ENCODE results near the gene DDX31.

- TF ChIP-seq, protein P1, sequence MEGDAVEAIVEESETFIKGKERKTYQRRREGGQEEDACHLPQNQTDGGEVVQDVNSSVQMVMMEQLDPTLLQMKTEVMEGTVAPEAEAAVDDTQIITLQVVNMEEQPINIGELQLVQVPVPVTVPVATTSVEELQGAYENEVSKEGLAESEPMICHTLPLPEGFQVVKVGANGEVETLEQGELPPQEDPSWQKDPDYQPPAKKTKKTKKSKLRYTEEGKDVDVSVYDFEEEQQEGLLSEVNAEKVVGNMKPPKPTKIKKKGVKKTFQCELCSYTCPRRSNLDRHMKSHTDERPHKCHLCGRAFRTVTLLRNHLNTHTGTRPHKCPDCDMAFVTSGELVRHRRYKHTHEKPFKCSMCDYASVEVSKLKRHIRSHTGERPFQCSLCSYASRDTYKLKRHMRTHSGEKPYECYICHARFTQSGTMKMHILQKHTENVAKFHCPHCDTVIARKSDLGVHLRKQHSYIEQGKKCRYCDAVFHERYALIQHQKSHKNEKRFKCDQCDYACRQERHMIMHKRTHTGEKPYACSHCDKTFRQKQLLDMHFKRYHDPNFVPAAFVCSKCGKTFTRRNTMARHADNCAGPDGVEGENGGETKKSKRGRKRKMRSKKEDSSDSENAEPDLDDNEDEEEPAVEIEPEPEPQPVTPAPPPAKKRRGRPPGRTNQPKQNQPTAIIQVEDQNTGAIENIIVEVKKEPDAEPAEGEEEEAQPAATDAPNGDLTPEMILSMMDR (IDR thresholded peaks at IDR 0.05) = no peak
- TF ChIP-seq POLR2A (IDR thresholded peaks at IDR 0.05) = no peak
These were observed 105.3 kb downstream of the DDX31 start for GRCh38 chr9:132564526-132564925.
